ENCODE data around the gene MSTN.

The MSTN gene

DNA sequence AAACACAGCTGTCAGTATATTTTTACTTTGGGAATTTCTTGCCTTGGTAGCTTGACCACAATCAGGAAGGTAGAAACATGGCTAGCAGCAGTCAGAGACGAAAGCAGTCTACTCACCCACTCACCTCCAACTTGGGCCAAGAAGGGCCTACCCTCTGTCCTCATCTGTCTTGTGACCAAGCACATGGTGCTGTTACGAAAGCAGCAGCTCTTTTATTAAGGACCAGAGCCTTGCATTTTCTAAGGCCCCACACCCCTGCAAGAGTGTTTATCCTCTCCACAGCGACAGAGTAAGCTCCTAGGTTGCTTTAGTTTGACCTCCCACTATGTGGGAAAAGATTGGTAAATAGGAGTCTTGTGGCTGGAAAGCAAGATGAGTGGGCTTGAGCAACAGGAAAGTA lies 31.3 kb upstream of the MSTN start:
- Histone ChIP-seq H2BK12ac (ENCODE audit: low read length) (no peak overlapping the region), H3K79me1 (ENCODE audit: low read depth, low read length) (no peaks in the 10 kb centered on the region), H2AK5ac (ENCODE audit: low read depth, low read length) (no peak overlapping the region), H4K8ac (ENCODE audit: low read depth, low read length) (no peak overlapping the region), H4K91ac (ENCODE audit: low read depth, low read length, poor library complexity) (no peak overlapping the region), H3K27me3 (ENCODE audit: control insufficient read depth in 3 of 3, insufficient read depth in 3 of 3, low read depth in 1 of 3, low read length in 3 of 3) (no peaks in the 10 kb centered on the region), H3K9ac (ENCODE audit: low read depth, low read length, poor library complexity) (no peak overlapping the region), H3K23ac (ENCODE audit: low read depth, low read length, poor library complexity) (no peak overlapping the region), H3K4me2 (ENCODE audit: insufficient read depth, low read length, poor library complexity, severe bottlenecking) (no peak overlapping the region), H3K27ac (replicated peaks; ENCODE audit: low read length) (no peak overlapping the region), H3K4me1 (ENCODE audit: control insufficient read depth in 2 of 2, insufficient read depth in 1 of 2, low read depth in 1 of 2, low read length in 2 of 2) (peaks cover 0 to 3% of the 10 kb centered on the region in 2 donors), H2AFZ (ENCODE audit: low read length) (peak overlapping the region; percentile 51), H3K14ac (ENCODE audit: low read length) (no peak overlapping the region), H2BK5ac (ENCODE audit: low read length) (no peak overlapping the region), H2BK15ac (ENCODE audit: low read length) (no peak overlapping the region), H3K9me3 (replicated peaks in 1 of 2; ENCODE audit: control insufficient read depth in 2 of 2, insufficient read depth in 1 of 2, low read depth in 1 of 2, low read length in 2 of 2) (no peaks in the 10 kb centered on the region), H3K4ac (ENCODE audit: low read length) (no peak overlapping the region), H3K4me3 (ENCODE audit: low read length in 2 of 2) (no peak overlapping the region), H3K18ac (ENCODE audit: low read length) (no peak overlapping the region), H2BK120ac (ENCODE audit: low read depth, low read length) (no peak overlapping the region), H3K36me3 (replicated peaks in 1 of 2; ENCODE audit: control insufficient read depth in 2 of 2, insufficient read depth in 2 of 2, low read length in 2 of 2) (no peaks in the 10 kb centered on the region)
- no CpG with 5 or more reads among the region's 3 CpGs for WGBS, 2 donors (ENCODE audit: extremely low coverage in 2 of 2, insufficient read length in 2 of 2, insufficient replicate concordance in 1 of 2)
- DNase-seq (ENCODE audit: low spot score): no peak

- Histone ChIP-seq H3K18ac (ENCODE audit: low read length) (no peak overlapping the region), H2BK5ac (ENCODE audit: low read length) (no peak overlapping the region), H2AFZ (ENCODE audit: low read length) (no peak overlapping the region), H2BK15ac (ENCODE audit: low read length) (no peak overlapping the region), H3K9ac (ENCODE audit: low read depth, low read length, poor library complexity) (no peak overlapping the region), H3K4me3 (ENCODE audit: low read length in 2 of 2) (no peak overlapping the region), H3K4me2 (ENCODE audit: insufficient read depth, low read length, poor library complexity, severe bottlenecking) (no peak overlapping the region), H3K36me3 (replicated peaks in 1 of 2; ENCODE audit: control insufficient read depth in 2 of 2, insufficient read depth in 2 of 2, low read length in 2 of 2) (no peaks in the 10 kb centered on the region), H3K14ac (ENCODE audit: low read length) (no peak overlapping the region), H3K27ac (replicated peaks; ENCODE audit: low read length) (no peak overlapping the region), H3K79me1 (ENCODE audit: low read depth, low read length) (no peaks in the 10 kb centered on the region), H3K4ac (ENCODE audit: low read length) (no peak overlapping the region), H4K91ac (ENCODE audit: low read depth, low read length, poor library complexity) (no peak overlapping the region), H4K8ac (ENCODE audit: low read depth, low read length) (no peak overlapping the region), H3K9me3 (replicated peaks in 1 of 2; ENCODE audit: control insufficient read depth in 2 of 2, insufficient read depth in 1 of 2, low read depth in 1 of 2, low read length in 2 of 2) (no peaks in the 10 kb centered on the region), H3K23ac (ENCODE audit: low read depth, low read length, poor library complexity) (no peak overlapping the region), H2AK5ac (ENCODE audit: low read depth, low read length) (no peak overlapping the region), H2BK120ac (ENCODE audit: low read depth, low read length) (no peak overlapping the region), H2BK12ac (ENCODE audit: low read length) (no peak overlapping the region), H3K27me3 (ENCODE audit: control insufficient read depth in 3 of 3, insufficient read depth in 3 of 3, low read depth in 1 of 3, low read length in 3 of 3) (no peaks in the 10 kb centered on the region), H3K4me1 (ENCODE audit: control insufficient read depth in 2 of 2, insufficient read depth in 1 of 2, low read depth in 1 of 2, low read length in 2 of 2) (peaks cover 0 to 3% of the 10 kb centered on the region in 2 donors)
- no peak for DNase-seq (ENCODE audit: low spot score)
- WGBS, 2 donors (ENCODE audit: extremely low coverage in 2 of 2, insufficient read length in 2 of 2, insufficient replicate concordance in 1 of 2): no CpG with 5 or more reads among the region's 2 CpGs
Measured at GRCh38 chr2:190090148-190090547, 27.6 kb upstream of the MSTN start.

DNA sequence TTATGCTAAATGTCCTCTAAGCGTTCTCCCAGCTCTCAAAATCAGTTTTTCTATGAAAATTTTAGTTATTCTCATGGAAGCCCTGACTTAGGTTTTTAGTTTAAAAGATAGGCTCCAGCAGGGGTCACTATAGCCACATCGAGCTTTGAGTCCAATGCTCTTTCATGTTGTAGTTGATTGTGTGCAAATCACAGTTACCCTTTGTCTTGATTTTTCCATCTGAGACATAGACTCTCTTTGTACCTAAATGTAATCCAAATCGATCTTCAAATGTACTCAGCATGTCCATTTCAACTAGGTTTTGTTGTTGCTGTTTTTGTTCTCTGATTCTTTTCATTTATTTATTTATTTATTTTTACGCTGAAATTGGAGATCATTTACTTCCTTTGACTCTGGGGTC lies 26.4 kb upstream of the MSTN start:
- DNase-seq (ENCODE audit: low spot score): peak; percentile 68
- Histone ChIP-seq H3K23ac (ENCODE audit: low read depth, low read length, poor library complexity) (no peak overlapping the region), H3K14ac (ENCODE audit: low read length) (no peak overlapping the region), H2AFZ (ENCODE audit: low read length) (no peak overlapping the region), H3K4me3 (ENCODE audit: low read length in 2 of 2) (no peak overlapping the region), H2BK15ac (ENCODE audit: low read length) (no peak overlapping the region), H3K18ac (ENCODE audit: low read length) (no peak overlapping the region), H3K27me3 (ENCODE audit: control insufficient read depth in 3 of 3, insufficient read depth in 3 of 3, low read depth in 1 of 3, low read length in 3 of 3) (no peaks in the 10 kb centered on the region), H3K9ac (ENCODE audit: low read depth, low read length, poor library complexity) (no peak overlapping the region), H4K8ac (ENCODE audit: low read depth, low read length) (no peak overlapping the region), H2BK12ac (ENCODE audit: low read length) (no peak overlapping the region), H3K36me3 (replicated peaks in 1 of 2; ENCODE audit: control insufficient read depth in 2 of 2, insufficient read depth in 2 of 2, low read length in 2 of 2) (no peaks in the 10 kb centered on the region), H3K4me2 (ENCODE audit: insufficient read depth, low read length, poor library complexity, severe bottlenecking) (no peak overlapping the region), H3K79me1 (ENCODE audit: low read depth, low read length) (no peaks in the 10 kb centered on the region), H3K9me3 (replicated peaks in 1 of 2; ENCODE audit: control insufficient read depth in 2 of 2, insufficient read depth in 1 of 2, low read depth in 1 of 2, low read length in 2 of 2) (no peaks in the 10 kb centered on the region), H2BK5ac (ENCODE audit: low read length) (no peak overlapping the region), H2BK120ac (ENCODE audit: low read depth, low read length) (no peak overlapping the region), H2AK5ac (ENCODE audit: low read depth, low read length) (no peak overlapping the region), H3K4me1 (ENCODE audit: control insufficient read depth in 2 of 2, insufficient read depth in 1 of 2, low read depth in 1 of 2, low read length in 2 of 2) (peaks cover 0 to 3% of the 10 kb centered on the region in 2 donors), H4K91ac (ENCODE audit: low read depth, low read length, poor library complexity) (no peak overlapping the region), H3K27ac (replicated peaks; ENCODE audit: low read length) (no peak overlapping the region), H3K4ac (ENCODE audit: low read length) (no peak overlapping the region)
- WGBS, 2 donors (ENCODE audit: extremely low coverage in 2 of 2, insufficient read length in 2 of 2, insufficient replicate concordance in 1 of 2): no CpG with 5 or more reads among the region's 4 CpGs

GRCh38 chr2:190084704-190085103 lies 22.2 kb upstream of the MSTN start:
- no peak overlapping the region for H2BK5ac ChIP-seq (ENCODE audit: low read length)
- no CpG with 5 or more reads among the region's 2 CpGs for WGBS, 2 donors (ENCODE audit: extremely low coverage in 2 of 2, insufficient read length in 2 of 2, insufficient replicate concordance in 1 of 2)
- no peak overlapping the region for H3K18ac ChIP-seq (ENCODE audit: low read length)
- no peak for DNase-seq (ENCODE audit: low spot score)
- no peak overlapping the region for H3K27ac ChIP-seq (replicated peaks; ENCODE audit: low read length)
- no peaks in the 10 kb centered on the region for H3K27me3 ChIP-seq (ENCODE audit: control insufficient read depth in 3 of 3, insufficient read depth in 3 of 3, low read depth in 1 of 3, low read length in 3 of 3)
- no peak overlapping the region for H4K91ac ChIP-seq (ENCODE audit: low read depth, low read length, poor library complexity)
- no peak overlapping the region for H2AFZ ChIP-seq (ENCODE audit: low read length)
- no peak overlapping the region for H3K4ac ChIP-seq (ENCODE audit: low read length)
- no peak overlapping the region for H4K8ac ChIP-seq (ENCODE audit: low read depth, low read length)
- H2BK120ac ChIP-seq (ENCODE audit: low read depth, low read length): no peak overlapping the region
- H2BK15ac ChIP-seq (ENCODE audit: low read length): no peak overlapping the region
- no peak overlapping the region for H3K9ac ChIP-seq (ENCODE audit: low read depth, low read length, poor library complexity)
- H3K79me1 ChIP-seq (ENCODE audit: low read depth, low read length): no peaks in the 10 kb centered on the region
- no peaks in the 10 kb centered on the region for H3K4me1 ChIP-seq (ENCODE audit: control insufficient read depth in 2 of 2, insufficient read depth in 1 of 2, low read depth in 1 of 2, low read length in 2 of 2)
- no peak overlapping the region for H2BK12ac ChIP-seq (ENCODE audit: low read length)
- no peak overlapping the region for H3K14ac ChIP-seq (ENCODE audit: low read length)
- H3K4me3 ChIP-seq (ENCODE audit: low read length in 2 of 2): no peak overlapping the region
- no peak overlapping the region for H3K4me2 ChIP-seq (ENCODE audit: insufficient read depth, low read length, poor library complexity, severe bottlenecking)
- H3K9me3 ChIP-seq (replicated peaks in 1 of 2; ENCODE audit: control insufficient read depth in 2 of 2, insufficient read depth in 1 of 2, low read depth in 1 of 2, low read length in 2 of 2): no peaks in the 10 kb centered on the region
- no peak overlapping the region for H3K23ac ChIP-seq (ENCODE audit: low read depth, low read length, poor library complexity)
- no peak overlapping the region for H2AK5ac ChIP-seq (ENCODE audit: low read depth, low read length)
- no peaks in the 10 kb centered on the region for H3K36me3 ChIP-seq (replicated peaks in 1 of 2; ENCODE audit: control insufficient read depth in 2 of 2, insufficient read depth in 2 of 2, low read length in 2 of 2)

Measured in neuronal stem cell (in vitro differentiated cells).